Measurements from ENCODE around the gene CBARP.

- TF ChIP-seq CTCF (conservative IDR thresholded peaks at IDR 0.05 in 1 of 2, IDR thresholded peaks at IDR 0.05 in 1 of 2; ENCODE audit: low read depth in 1 of 2, low read length in 2 of 2) (peak; percentile 56 to 65), EZH2 (IDR thresholded peaks at IDR 0.05; ENCODE audit: low read length, missing control alignments) (no peak)
Observed at GRCh38 chr19:1220976-1221903, 16.6 kb downstream of the CBARP start.
